ENCODE measurements around the gene GDF15.

GDF15 gene

GRCh38 chr19:18436671-18437490 lies 50.9 kb downstream of the GDF15 start:
- peak overlapping the region; percentile 44 to 54 for H3K4me3 ChIP-seq (ENCODE audit: low read length in 2 of 2)
- peaks cover 8 to 16% of the 10 kb centered on the region in 2 donors for H3K4me1 ChIP-seq (ENCODE audit: control insufficient read depth in 2 of 2, insufficient read depth in 2 of 2, low read length in 2 of 2)
- no peaks in the 10 kb centered on the region for H3K9me3 ChIP-seq (ENCODE audit: control insufficient read depth in 2 of 2, low read length in 2 of 2)
- H3K27ac ChIP-seq (ENCODE audit: low read depth in 2 of 2, low read length in 2 of 2), result no peak overlapping the region
- no peaks in the 10 kb centered on the region for H3K36me3 ChIP-seq (ENCODE audit: control insufficient read depth in 2 of 2, insufficient read depth in 2 of 2, low read length in 2 of 2)
- no peak overlapping the region for H3K9ac ChIP-seq (ENCODE audit: low read depth in 1 of 2, low read length in 2 of 2)
- no peaks in the 10 kb centered on the region for H3K27me3 ChIP-seq (ENCODE audit: control insufficient read depth in 2 of 2, insufficient read depth in 2 of 2, low read length in 2 of 2)

- Histone ChIP-seq H3K27ac (ENCODE audit: low read depth in 2 of 2, low read length in 2 of 2) (peak within 1 kb of the TSS in 1 of 2 donors; percentile 48), H3K4me1 (ENCODE audit: control insufficient read depth in 2 of 2, insufficient read depth in 2 of 2, low read length in 2 of 2) (peaks cover 8 to 16% of the 10 kb centered on the region in 2 donors), H3K27me3 (ENCODE audit: control insufficient read depth in 2 of 2, insufficient read depth in 2 of 2, low read length in 2 of 2) (no peaks in the 10 kb centered on the region), H3K9ac (ENCODE audit: low read depth in 1 of 2, low read length in 2 of 2) (peak within 1 kb of the TSS in 1 of 2 donors; percentile 43), H3K36me3 (ENCODE audit: control insufficient read depth in 2 of 2, insufficient read depth in 2 of 2, low read length in 2 of 2) (no peaks in the 10 kb centered on the region), H3K4me3 (ENCODE audit: low read length in 2 of 2) (peak within 1 kb of the TSS; percentile 54 to 60), H3K9me3 (ENCODE audit: control insufficient read depth in 2 of 2, low read length in 2 of 2) (no peaks in the 10 kb centered on the region)
These were observed 51.8 kb downstream of the GDF15 start, which contains the start of gene ISYNA1 for GRCh38 chr19:18437491-18438330. TSS of gene ISYNA1 (minus strand) at chr19:18438133. CDS start at chr19:18437979, 154 bp downstream.

- Histone ChIP-seq H3K4me3 (ENCODE audit: low read length in 2 of 2) (peak overlapping the region in 1 of 2 donors; percentile 60), H3K27ac (ENCODE audit: low read depth in 2 of 2, low read length in 2 of 2) (no peak overlapping the region), H3K27me3 (ENCODE audit: control insufficient read depth in 2 of 2, insufficient read depth in 2 of 2, low read length in 2 of 2) (no peaks in the 10 kb centered on the region), H3K9ac (ENCODE audit: low read depth in 1 of 2, low read length in 2 of 2) (no peak overlapping the region), H3K9me3 (ENCODE audit: control insufficient read depth in 2 of 2, low read length in 2 of 2) (no peaks in the 10 kb centered on the region), H3K36me3 (ENCODE audit: control insufficient read depth in 2 of 2, insufficient read depth in 2 of 2, low read length in 2 of 2) (peaks cover 0 to 4% of the 10 kb centered on the region in 2 donors), H3K4me1 (ENCODE audit: control insufficient read depth in 2 of 2, insufficient read depth in 2 of 2, low read length in 2 of 2) (peaks cover 8 to 16% of the 10 kb centered on the region in 2 donors)
These were observed 52.5 kb downstream of the GDF15 start for GRCh38 chr19:18438331-18439024.

All from mucosa of rectum (tissue), 2 donors.